Astrocyte (in vitro differentiated cells and primary cell): Measurements from ENCODE around the gene ABCA1.

ENCODE experiments used
- CTCF ChIP-seq: IDR thresholded peaks from 2 replicates; pipeline ENCODE4 v1.5.1; 2011; ENCODE audit warnings: low read depth, mild to moderate bottlenecking, inconsistent platforms, low read length, moderate library complexity; ENCODE audit not compliant: insufficient read depth
- EZH2 ChIP-seq: IDR thresholded peaks from 2 replicates; pipeline ENCODE4 v1.6.1; 2012; ENCODE audit warnings: mild to moderate bottlenecking, low read length, inconsistent platforms; ENCODE audit not compliant: insufficient read depth

- TF ChIP-seq CTCF = no peak
- TF ChIP-seq EZH2 = no peak
Measured at GRCh38 chr9:104836767-104837166, 91.2 kb downstream of the ABCA1 start.
